Immature natural killer cell (primary cell): ENCODE data around the gene RASA3. TPM values are rescaled to one million over a fixed set of nuclear protein-coding genes. Genes with fewer than 3 reads are reported as not detected.

Experiments
- DNase-seq, 3 donors: peaks; one replicate each; pipeline ENCODE4 v3.0.0; 2022; ENCODE audit warnings: mixed read lengths in 1 of 3
- H3K27ac Mint-ChIP-seq, 6 donors: one replicate each; pipeline ENCODE4 v1.8.0; 2020; ENCODE audit warnings: mixed read lengths in 6 of 6, mild to moderate bottlenecking in 5 of 6, inconsistent platforms in 4 of 6, moderate library complexity in 3 of 6
- H3K27me3 Mint-ChIP-seq, 3 donors: one replicate each; pipeline ENCODE4 v1.8.0; 2020 to 2021; ENCODE audit warnings: low read depth in 3 of 3, mild to moderate bottlenecking in 3 of 3, mixed read lengths in 3 of 3, moderate library complexity in 3 of 3, inconsistent platforms in 1 of 3
- H3K36me3 Mint-ChIP-seq, 3 donors: one replicate each; pipeline ENCODE4 v1.8.0; 2020; ENCODE audit warnings: mixed read lengths in 3 of 3, inconsistent platforms in 2 of 3, mild to moderate bottlenecking in 2 of 3
- H3K4me1 Mint-ChIP-seq, 2 donors: one replicate each; pipeline ENCODE4 v1.8.0; 2020; ENCODE audit warnings: inconsistent platforms in 2 of 2, mild to moderate bottlenecking in 2 of 2, mixed read lengths in 2 of 2, moderate library complexity in 1 of 2
- H3K4me3 Mint-ChIP-seq, 5 donors: one replicate each; pipeline ENCODE4 v1.8.0; 2020; ENCODE audit warnings: mild to moderate bottlenecking in 5 of 5, mixed read lengths in 5 of 5, inconsistent platforms in 3 of 5, moderate library complexity in 3 of 5
- H3K9me3 Mint-ChIP-seq, 6 donors: one replicate each; pipeline ENCODE4 v1.8.0; 2020; ENCODE audit warnings: mild to moderate bottlenecking in 6 of 6, mixed read lengths in 6 of 6, inconsistent platforms in 4 of 6, moderate library complexity in 3 of 6
- polyA plus RNA-seq, 3 donors: library from polyadenylated mRNA; unstranded; fragments of 300-500 nt; fragmentation: Illumina TruSeq; gene quantifications; one replicate each; pipeline ENCODE4 v1.2.3, GENCODE V29; 2021

Gene RASA3
- polyA plus RNA-seq, 3 donors from 2014 or later: 37.4 to 153 (median 64.8) TPM

DNA sequence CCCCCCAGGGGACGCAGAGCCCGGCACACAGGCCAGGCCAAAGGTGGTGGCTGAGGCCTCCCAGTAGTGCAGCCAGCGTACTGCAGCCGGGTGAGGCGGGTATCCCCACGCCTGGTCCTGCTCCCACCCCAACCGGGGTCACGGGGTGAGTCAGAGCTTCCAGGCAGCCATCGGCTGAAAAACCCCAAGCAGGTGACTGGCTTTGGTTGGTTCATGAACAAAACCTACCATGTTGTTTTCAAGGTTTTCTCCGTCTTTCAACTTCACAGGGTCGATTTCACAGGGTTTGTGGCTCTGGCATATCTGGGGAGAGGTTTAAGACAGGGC is 116.5 kb downstream of the RASA3 start:
- H3K27ac Mint-ChIP-seq: peak overlapping the region in 2 of 6 donors; percentile 20 to 77

DNA sequence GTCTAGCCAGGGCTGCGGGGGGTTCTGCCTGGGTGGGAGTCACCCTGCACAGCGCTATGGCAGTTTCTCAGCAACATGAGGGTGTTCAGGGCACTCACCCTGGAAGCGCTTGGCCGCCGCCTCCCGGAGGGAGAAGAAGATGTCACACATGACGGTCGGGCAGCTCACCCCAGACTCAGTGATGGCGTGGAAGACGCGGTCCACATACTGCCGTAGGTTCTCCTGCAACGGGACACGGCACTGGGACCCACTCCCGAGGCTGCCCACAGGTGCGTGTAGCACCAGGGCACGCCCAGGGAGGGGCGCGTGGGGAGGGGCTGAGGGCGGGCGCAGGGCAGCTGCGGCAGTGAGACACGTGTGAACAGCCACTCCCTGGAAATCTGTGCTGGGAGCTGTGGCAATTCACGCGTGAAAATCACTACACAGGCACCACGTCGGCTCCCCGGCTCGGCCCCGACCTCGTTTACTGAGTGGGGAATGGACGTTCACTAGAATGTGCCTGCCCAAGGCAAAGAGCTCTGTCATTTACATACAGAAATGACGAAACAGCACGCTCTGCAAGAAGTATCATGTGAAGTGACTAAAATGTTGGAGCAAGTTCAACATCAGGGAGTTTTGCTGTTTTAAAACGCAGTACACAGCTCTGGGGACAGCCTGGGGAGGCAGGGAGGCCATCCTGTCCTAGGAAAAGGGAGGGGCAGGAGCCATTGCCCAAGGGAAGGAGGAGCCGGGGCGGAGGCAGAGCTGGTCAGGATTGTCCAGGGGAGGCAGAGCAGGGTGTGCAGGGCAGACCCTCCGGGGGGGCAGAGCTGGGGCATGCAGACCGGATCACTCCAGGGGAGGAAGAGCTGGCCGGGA is 117.1 kb downstream of the RASA3 start:
- H3K27ac Mint-ChIP-seq: peak overlapping the region in 2 of 6 donors; percentile 16 to 30
- DNase-seq: no peak
- H3K27me3 Mint-ChIP-seq: peaks cover 24 to 28% (median 25%) of the 10 kb centered on the region in 3 donors

More for the DNA sequence above, 116.5 kb downstream of the RASA3 start:
- DNase-seq: no peak
- no peak overlapping the region for H3K4me3 Mint-ChIP-seq
- peaks cover 0 to 4% (median 0%) of the 10 kb centered on the region in 6 donors for H3K9me3 Mint-ChIP-seq
- H3K4me1 Mint-ChIP-seq: peaks cover 0 to 3% of the 10 kb centered on the region in 2 donors
- H3K36me3 Mint-ChIP-seq: peaks cover 3 to 24% (median 7%) of the 10 kb centered on the region in 3 donors
- peaks cover 22 to 31% (median 28%) of the 10 kb centered on the region in 3 donors for H3K27me3 Mint-ChIP-seq

DNA sequence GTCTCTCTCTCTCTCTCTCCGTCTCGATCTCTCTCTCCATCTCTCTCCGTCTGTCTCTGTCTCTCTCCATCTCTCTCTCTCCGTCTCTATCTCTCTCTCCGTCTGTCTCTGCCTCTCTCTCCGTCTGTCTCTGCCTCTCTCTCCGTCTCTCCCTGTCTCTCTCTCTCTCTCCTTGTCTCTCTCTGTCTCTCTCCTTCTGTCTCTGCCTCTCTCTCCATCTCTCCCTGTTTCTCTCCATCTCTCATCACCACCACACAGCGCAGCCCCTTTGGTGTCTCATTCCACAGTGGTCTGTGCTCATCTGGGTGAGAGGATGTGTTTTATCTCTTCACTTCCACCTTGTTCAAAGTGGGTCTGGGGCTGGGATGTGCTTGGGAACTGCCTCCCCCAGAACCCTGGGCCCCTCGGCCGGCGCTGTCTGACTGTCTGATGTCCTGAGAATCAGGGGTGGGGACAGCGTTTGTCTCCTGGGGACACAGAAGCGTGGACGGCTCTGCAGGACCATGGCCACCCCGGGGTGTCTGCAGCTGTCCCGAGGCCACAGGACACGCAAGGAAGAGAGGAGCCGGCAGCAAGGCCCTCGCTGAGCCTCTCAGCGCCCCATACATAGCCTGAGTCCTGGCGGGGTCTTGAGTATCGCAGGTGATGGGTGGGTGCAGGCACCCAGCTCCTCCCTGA is 118.3 kb downstream of the RASA3 start:
- no peak overlapping the region for H3K4me3 Mint-ChIP-seq
- peaks cover 8 to 27% (median 9%) of the 10 kb centered on the region in 3 donors for H3K36me3 Mint-ChIP-seq
- H3K27ac Mint-ChIP-seq: no peak overlapping the region

More for the DNA sequence above, 117.1 kb downstream of the RASA3 start:
- H3K36me3 Mint-ChIP-seq: peaks cover 6 to 27% (median 9%) of the 10 kb centered on the region in 3 donors
- H3K9me3 Mint-ChIP-seq: peaks cover 0 to 4% (median 0%) of the 10 kb centered on the region in 6 donors
- H3K4me3 Mint-ChIP-seq: no peak overlapping the region
- H3K4me1 Mint-ChIP-seq: peaks cover 0 to 5% of the 10 kb centered on the region in 2 donors

DNA sequence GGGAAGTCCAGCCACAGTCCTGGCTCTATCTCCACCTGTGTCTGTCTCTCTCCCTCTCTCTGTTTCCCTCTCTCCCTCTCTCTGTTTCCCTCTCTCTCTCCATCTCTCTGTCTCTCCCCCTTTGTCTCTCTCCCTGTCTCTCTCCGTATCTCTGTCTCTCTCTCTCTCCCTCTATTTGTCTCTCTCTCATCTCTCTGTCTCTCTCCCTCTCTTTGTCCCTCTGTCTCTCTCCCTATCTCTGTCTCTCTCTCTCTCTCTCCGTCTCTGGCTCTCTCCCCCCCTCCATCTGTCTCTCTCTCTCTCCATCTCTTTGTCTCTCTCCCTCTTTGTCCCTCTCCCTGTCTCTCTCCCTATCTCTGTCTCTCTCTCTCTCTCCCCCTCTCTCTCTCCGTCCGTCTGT is 119.1 kb downstream of the RASA3 start:
- no peak overlapping the region for H3K4me3 Mint-ChIP-seq
- peaks cover 0 to 5% of the 10 kb centered on the region in 2 donors for H3K4me1 Mint-ChIP-seq
- H3K9me3 Mint-ChIP-seq: peaks cover 0 to 4% (median 0%) of the 10 kb centered on the region in 6 donors
- peaks cover 21 to 28% (median 24%) of the 10 kb centered on the region in 3 donors for H3K27me3 Mint-ChIP-seq
- no peak for DNase-seq
- H3K36me3 Mint-ChIP-seq: peaks cover 9 to 25% (median 10%) of the 10 kb centered on the region in 3 donors
- no peak overlapping the region for H3K27ac Mint-ChIP-seq

More for the DNA sequence above, 118.3 kb downstream of the RASA3 start:
- Mint-ChIP-seq H3K4me1 (peaks cover 0 to 5% of the 10 kb centered on the region in 2 donors), H3K27me3 (peaks cover 24 to 26% (median 25%) of the 10 kb centered on the region in 3 donors), H3K9me3 (peaks cover 0 to 4% (median 0%) of the 10 kb centered on the region in 6 donors)
- DNase-seq: no peak

DNA sequence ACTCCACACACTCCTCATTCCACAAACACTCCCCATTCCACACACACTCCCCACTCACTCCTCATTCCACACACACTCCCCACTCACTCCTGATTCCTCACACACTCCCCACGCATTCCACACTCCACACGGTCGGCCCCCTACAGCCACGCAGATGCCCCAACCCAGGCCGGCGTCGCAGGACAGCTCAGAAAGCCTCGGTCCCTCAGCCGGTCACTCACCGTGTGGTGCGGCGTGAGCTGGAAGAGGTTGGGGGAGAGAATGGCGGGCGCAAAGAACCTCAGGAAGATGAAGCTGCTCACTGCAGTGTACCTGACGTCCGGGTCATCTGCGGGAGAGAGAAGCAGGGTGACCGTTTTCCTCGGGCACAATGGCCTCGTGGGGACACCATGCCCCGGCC is 119.5 kb downstream of the RASA3 start:
- H3K27me3 Mint-ChIP-seq: peaks cover 21 to 28% (median 23%) of the 10 kb centered on the region in 3 donors
- H3K9me3 Mint-ChIP-seq: peaks cover 0 to 4% (median 0%) of the 10 kb centered on the region in 6 donors
- peaks cover 0 to 5% of the 10 kb centered on the region in 2 donors for H3K4me1 Mint-ChIP-seq
- H3K36me3 Mint-ChIP-seq: peaks cover 9 to 23% (median 10%) of the 10 kb centered on the region in 3 donors
- no peak for DNase-seq
- H3K27ac Mint-ChIP-seq: no peak overlapping the region
- H3K4me3 Mint-ChIP-seq: no peak overlapping the region

DNA sequence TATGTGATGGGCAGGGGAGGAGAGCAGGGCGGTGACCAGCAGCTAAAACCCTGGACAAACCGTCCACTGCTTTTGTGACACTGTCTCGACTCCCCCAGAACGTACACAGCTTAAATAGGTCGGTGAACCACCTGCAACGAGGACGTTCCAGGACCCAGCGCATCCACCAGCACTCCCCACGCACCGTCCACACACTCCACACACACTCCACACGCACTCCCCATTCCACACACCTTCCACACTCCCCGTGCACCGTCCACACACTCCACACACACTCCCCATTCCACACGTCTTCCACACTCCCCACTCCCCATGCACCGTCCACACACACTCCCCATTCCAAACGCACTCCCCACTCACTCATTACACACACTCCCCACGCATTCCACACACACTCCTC is 120.3 kb downstream of the RASA3 start:
- Mint-ChIP-seq H3K4me1 (peaks cover 1 to 5% of the 10 kb centered on the region in 2 donors), H3K36me3 (peaks cover 9 to 26% (median 10%) of the 10 kb centered on the region in 3 donors), H3K4me3 (no peak overlapping the region), H3K27ac (no peak overlapping the region), H3K27me3 (peaks cover 20 to 24% (median 22%) of the 10 kb centered on the region in 3 donors), H3K9me3 (peaks cover 0 to 4% (median 0%) of the 10 kb centered on the region in 6 donors)
- DNase-seq: no peak

DNA sequence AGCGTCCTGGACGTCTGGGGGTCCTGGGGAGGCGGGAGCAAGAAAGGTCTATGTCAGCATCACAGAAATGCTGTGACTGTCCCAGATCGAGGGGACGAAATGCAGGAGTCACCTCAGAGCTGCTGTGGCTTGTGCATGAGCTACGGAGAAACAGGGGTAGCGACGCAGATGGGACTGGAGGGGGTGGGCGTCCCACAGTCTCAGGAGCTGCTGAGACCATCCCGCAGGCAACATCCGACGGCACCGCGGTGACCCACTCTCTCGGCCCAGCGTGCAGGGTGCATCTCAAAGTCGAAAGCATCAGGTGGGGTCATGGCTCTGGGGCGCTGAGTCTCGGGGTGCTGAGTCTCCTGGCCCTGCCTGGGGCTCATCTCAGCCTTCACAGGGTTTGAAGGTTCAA is 121.2 kb downstream of the RASA3 start:
- Mint-ChIP-seq H3K4me1 (peaks cover 1 to 5% of the 10 kb centered on the region in 2 donors), H3K36me3 (peaks cover 5 to 21% (median 10%) of the 10 kb centered on the region in 3 donors), H3K4me3 (no peak overlapping the region), H3K9me3 (no peaks in the 10 kb centered on the region), H3K27me3 (peaks cover 14 to 23% (median 15%) of the 10 kb centered on the region in 3 donors), H3K27ac (peak overlapping the region in 4 of 6 donors; percentile 7 to 87 (median 58))
- DNase-seq: no peak

DNA sequence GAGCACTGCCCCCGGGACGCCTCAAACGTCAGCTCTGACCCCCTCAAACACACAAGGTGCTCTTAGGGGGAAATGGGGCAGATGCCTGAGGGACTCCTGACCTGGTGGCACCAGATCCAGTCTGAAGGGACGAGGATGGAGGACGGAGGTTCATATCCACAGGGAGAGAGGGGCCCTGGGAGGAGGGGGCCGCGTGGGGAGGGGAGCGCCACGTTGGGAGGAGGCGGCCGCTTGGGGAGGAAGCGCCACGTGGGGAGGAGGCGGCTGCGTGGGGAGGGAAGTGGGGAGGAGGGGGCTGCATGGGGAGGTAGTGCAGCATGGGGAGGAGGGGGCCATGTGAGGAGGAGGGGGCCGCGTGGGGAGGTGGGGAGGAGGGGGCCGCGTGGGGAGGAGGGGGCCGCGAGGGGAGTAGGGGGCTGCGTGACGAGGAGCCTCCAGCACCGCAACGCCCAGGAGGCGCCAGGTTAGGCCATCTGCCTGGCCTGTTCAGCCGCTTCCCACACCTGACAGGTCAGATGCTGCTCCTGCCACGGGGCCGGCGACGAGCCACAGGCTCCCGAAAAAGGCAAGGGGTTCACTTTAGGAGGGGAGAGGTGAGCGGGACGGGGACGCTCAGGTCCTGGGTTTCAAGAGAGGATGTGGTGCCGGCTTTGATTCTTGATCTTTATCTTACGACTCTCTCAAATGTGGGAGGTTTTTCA is 121.9 kb downstream of the RASA3 start:
- H3K9me3 Mint-ChIP-seq: no peaks in the 10 kb centered on the region
- H3K4me1 Mint-ChIP-seq: peaks cover 1 to 5% of the 10 kb centered on the region in 2 donors
- peak overlapping the region in 3 of 6 donors; percentile 54 to 87 (median 62) for H3K27ac Mint-ChIP-seq
- H3K27me3 Mint-ChIP-seq: peaks cover 9 to 16% (median 10%) of the 10 kb centered on the region in 3 donors
- no peak for DNase-seq
- peaks cover 5 to 17% (median 10%) of the 10 kb centered on the region in 3 donors for H3K36me3 Mint-ChIP-seq
- no peak overlapping the region for H3K4me3 Mint-ChIP-seq

DNA sequence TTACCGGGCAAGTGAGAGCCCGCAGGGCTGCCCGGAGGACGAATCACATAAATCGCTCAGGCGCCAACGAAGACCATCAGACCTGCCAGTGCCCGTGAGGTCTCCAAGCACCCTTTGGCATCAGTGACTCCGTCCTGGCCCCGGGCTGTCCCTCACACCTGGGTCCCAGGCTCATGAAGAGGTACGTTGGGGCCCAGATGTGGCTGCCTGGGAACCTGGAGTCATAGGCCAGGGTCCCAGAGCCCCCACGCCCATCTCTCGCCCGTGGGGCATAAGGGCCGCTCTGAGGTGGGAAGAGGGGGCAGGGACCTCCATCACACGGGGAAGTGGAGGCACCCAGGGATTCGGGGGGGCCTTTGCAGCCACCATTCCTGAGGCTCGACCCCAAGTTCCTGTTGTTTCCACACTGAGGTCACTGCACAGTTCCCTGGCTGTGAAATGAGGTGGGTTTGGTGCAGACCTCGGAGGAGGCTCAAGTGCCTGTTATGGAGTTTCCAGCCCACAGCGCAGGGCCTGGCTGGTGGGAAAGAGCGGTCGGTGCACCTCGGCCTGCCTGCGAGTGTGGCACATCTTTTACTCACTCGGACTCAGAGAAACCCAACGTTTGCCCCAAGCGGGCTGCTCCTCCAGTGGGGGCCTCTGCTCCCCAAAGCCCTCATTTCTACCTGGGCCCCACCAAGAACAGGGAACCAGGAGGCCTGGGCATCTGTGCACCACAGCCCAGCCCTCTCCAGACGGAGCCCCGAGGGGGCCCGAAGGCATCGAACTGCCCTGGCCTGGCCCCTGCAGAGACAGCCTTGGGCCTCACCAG is 122.6 kb downstream of the RASA3 start:
- no peak overlapping the region for H3K4me3 Mint-ChIP-seq
- no peak for DNase-seq
- peaks cover 7 to 19% (median 12%) of the 10 kb centered on the region in 3 donors for H3K27me3 Mint-ChIP-seq
- no peaks in the 10 kb centered on the region for H3K9me3 Mint-ChIP-seq
- peak overlapping the region in 2 of 6 donors; percentile 22 to 36 for H3K27ac Mint-ChIP-seq
- peaks cover 5 to 17% (median 13%) of the 10 kb centered on the region in 3 donors for H3K36me3 Mint-ChIP-seq
- H3K4me1 Mint-ChIP-seq: peaks cover 1 to 5% of the 10 kb centered on the region in 2 donors

DNA sequence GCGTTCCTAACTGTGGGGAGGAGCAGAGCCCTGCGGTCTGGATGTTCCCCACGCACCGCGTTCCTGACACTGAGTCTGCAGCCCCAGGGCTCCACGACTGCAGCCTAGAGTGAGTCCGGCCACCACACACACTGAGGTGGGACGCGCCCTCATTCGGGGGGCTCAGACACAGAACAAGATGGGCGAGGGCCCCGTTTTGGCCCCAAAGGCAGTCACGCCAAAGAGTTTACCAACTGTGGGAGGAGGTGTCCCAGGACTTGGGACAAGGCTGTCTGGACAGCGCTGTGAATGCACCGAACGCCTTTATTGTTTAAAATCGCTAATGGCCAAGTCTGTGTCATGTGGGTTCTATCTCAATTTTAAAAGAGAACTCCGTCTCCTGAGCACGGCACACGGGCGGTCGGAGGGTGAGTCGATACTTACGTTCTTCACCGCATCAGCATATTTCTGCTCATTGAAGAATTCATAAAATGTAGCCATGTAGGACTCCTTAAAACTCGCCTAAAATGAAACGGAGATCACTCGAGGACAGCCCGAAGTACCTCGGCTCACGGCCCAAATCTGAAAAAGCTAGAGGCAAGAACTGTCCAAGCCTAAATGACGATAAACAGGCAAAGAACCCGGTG is 123.3 kb downstream of the RASA3 start:
- Mint-ChIP-seq H3K9me3 (no peaks in the 10 kb centered on the region), H3K27ac (peak overlapping the region in 3 of 6 donors; percentile 22 to 77 (median 36)), H3K4me1 (peaks cover 4 to 5% of the 10 kb centered on the region in 2 donors), H3K27me3 (peaks cover 9 to 19% (median 15%) of the 10 kb centered on the region in 3 donors), H3K36me3 (peaks cover 5 to 21% (median 18%) of the 10 kb centered on the region in 3 donors), H3K4me3 (no peak overlapping the region)
- DNase-seq: no peak

DNA sequence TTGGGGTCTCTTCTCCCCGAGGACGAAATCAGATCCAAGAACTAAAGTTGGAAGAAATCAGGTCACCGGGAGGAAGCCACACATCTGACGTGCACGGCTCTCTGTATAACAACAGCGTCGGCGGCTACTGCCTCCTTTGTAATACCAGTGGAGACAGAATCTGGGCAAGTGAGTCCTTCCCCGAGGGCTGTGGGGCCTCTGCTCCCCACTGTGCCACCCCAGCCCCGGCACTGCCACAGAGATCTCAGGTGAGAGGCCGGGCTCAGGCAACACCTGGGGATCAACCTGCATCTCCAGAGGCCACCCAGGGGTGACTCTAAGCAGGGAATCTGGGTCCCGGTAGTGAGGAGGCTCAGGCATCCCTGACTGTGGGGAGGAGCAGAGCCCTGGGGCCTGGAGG is 124.9 kb downstream of the RASA3 start:
- peaks cover 5 to 24% (median 22%) of the 10 kb centered on the region in 3 donors for H3K36me3 Mint-ChIP-seq
- H3K27me3 Mint-ChIP-seq: peaks cover 9 to 23% (median 21%) of the 10 kb centered on the region in 3 donors
- H3K9me3 Mint-ChIP-seq: no peaks in the 10 kb centered on the region
- peak overlapping the region in 2 of 6 donors; percentile 37 to 53 for H3K27ac Mint-ChIP-seq
- no peak for DNase-seq
- H3K4me1 Mint-ChIP-seq: peaks cover 4 to 5% of the 10 kb centered on the region in 2 donors
- no peak overlapping the region for H3K4me3 Mint-ChIP-seq

DNA sequence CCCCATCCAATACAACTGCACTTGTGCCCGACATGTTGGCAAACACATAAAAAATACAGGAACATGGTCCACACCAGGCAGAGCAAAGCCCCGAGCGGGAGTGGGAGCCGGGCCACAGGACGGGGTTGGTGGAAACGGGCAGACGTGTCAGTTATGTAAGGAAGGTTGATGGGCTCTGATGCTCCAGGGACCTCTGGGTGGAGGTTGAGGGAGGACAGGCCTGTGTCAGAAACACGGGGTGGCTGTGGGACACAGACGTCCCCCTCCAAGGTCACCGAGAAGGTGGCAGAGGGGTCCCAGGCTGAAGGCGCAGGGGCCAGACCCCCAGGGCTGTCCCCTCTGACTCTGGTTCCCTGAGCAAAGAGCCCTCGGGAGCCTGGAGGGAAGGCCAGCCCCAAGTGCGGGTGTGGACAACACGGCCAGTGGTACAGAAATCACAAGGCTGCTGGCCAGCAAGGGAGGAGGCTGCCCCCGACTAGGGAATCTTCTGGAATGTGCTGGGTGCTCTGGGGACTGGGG is 127.2 kb downstream of the RASA3 start:
- H3K4me3 Mint-ChIP-seq: no peak overlapping the region
- peaks cover 0 to 1% (median 0%) of the 10 kb centered on the region in 6 donors for H3K9me3 Mint-ChIP-seq
- peak overlapping the region in 2 of 6 donors; percentile 35 to 73 for H3K27ac Mint-ChIP-seq
- H3K4me1 Mint-ChIP-seq: peaks cover 0 to 4% of the 10 kb centered on the region in 2 donors
- peaks cover 0 to 19% (median 16%) of the 10 kb centered on the region in 3 donors for H3K36me3 Mint-ChIP-seq
- no peak for DNase-seq
- peaks cover 10 to 37% (median 22%) of the 10 kb centered on the region in 3 donors for H3K27me3 Mint-ChIP-seq
